PC-9 (cell line): ENCODE results near the gene AKT1. TPM values are rescaled to one million over a fixed set of nuclear protein-coding genes. Genes with fewer than 3 reads are reported as not detected.

Experiments
- BruUV-seq: library from RNA; stranded (reverse); fragments of 400-500 nt; replicated peaks from 2 replicates; lab custom pipeline; 2021; lab: Mats Ljungman, UMichigan
- CTCF ChIA-PET: fragments of 300-600 bp; sonication (Branson Sonifier 250); formaldehyde crosslinking; loops from one replicate; lab custom pipeline; 2022; ENCODE audit warnings: antibody characterized with exemption; lab: Charles Lee
- POLR2A ChIA-PET: fragments of 300-600 bp; sonication (Branson Sonifier 250); formaldehyde crosslinking; loops from one replicate; lab custom pipeline; 2022; ENCODE audit warnings: antibody characterized with exemption; ENCODE audit not compliant: unreplicated experiment; lab: Charles Lee
- DNase-seq, 2 experiments: peaks; one replicate each; pipeline versions ENCODE4 v3.0.0 to v3.0.0-alpha.2; 2015 to 2022; ENCODE audit warnings: mixed read lengths in 1 of 2
- H2AFZ ChIP-seq: fragments of 200-600 bp; sonication (generic); 2 replicates; pipeline ENCODE4 v1.8.1; 2017; ENCODE audit warnings: antibody characterized with exemption
- H3F3A ChIP-seq: fragments of 200-600 bp; sonication (generic); 2 replicates; pipeline ENCODE4 v1.8.1; 2017; ENCODE audit warnings: antibody characterized with exemption, mild to moderate bottlenecking, low read depth; ENCODE audit not compliant: insufficient read depth
- H3K27ac ChIP-seq: fragments of 200-600 bp; sonication (generic); 2 replicates; pipeline ENCODE4 v1.6.1; 2016; ENCODE audit warnings: mixed run types
- H3K27me3 ChIP-seq: fragments of 200-600 bp; sonication (generic); 2 replicates; pipeline ENCODE4 v1.6.1; 2016; ENCODE audit warnings: low read depth, mixed run types; ENCODE audit not compliant: insufficient read depth
- H3K36me3 ChIP-seq: fragments of 200-600 bp; sonication (generic); 2 replicates; pipeline ENCODE4 v1.6.1; 2016; ENCODE audit warnings: low read depth, mixed run types
- H3K4me1 ChIP-seq: fragments of 200-600 bp; sonication (generic); replicated peaks from 2 replicates; pipeline ENCODE4 v1.6.1; 2016; ENCODE audit warnings: mixed run types; ENCODE audit not compliant: insufficient read depth
- H3K4me2 ChIP-seq: fragments of 200-600 bp; sonication (generic); 2 replicates; pipeline ENCODE4 v1.6.1; 2017; ENCODE audit warnings: mixed run types
- H3K4me3 ChIP-seq: fragments of 200-600 bp; sonication (generic); 2 replicates; pipeline ENCODE4 v1.6.1; 2016; ENCODE audit warnings: mixed run types
- H3K79me2 ChIP-seq: fragments of 200-600 bp; sonication (generic); 2 replicates; pipeline ENCODE4 v1.6.1; 2017; ENCODE audit warnings: low read depth, mixed run types
- H3K9me2 ChIP-seq: fragments of 200-600 bp; sonication (generic); 2 replicates; pipeline ENCODE4 v1.8.1; 2017; ENCODE audit warnings: mild to moderate bottlenecking; ENCODE audit not compliant: insufficient read depth
- H3K9me3 ChIP-seq: fragments of 200-600 bp; sonication (generic); 2 replicates; pipeline ENCODE4 v1.8.1; 2016; ENCODE audit warnings: low read depth; ENCODE audit not compliant: insufficient read depth
- H4K20me1 ChIP-seq: fragments of 200-600 bp; sonication (generic); 2 replicates; pipeline ENCODE4 v1.8.1; 2017; ENCODE audit not compliant: insufficient read depth
- CTCF ChIP-seq: fragments of 200-600 bp; sonication (generic); conservative IDR thresholded peaks from 2 replicates; pipeline ENCODE4 v1.6.1; 2017; ENCODE audit warnings: mixed run types, antibody characterized with exemption, mild to moderate bottlenecking, moderate library complexity
- EZH2 ChIP-seq: fragments of 200-600 bp; sonication (generic); IDR thresholded peaks from 2 replicates; pipeline ENCODE4 v1.8.0; 2017; ENCODE audit warnings: antibody characterized with exemption, low read depth
- intact Hi-C: fragments of 100-400 bp; cut with micrococcal nuclease; formaldehyde crosslinking; loops from one replicate; pipeline ENCODE4 v1.10.0; 2022; ENCODE audit not compliant: unreplicated experiment
- total RNA-seq: library from RNA; stranded (reverse); gene quantifications from 2 replicates; pipeline ENCODE4 v1.2.3, GENCODE V29; 2021

The AKT1 gene
- total RNA-seq, 1 experiment from 2014 or later: 107 TPM

DNA sequence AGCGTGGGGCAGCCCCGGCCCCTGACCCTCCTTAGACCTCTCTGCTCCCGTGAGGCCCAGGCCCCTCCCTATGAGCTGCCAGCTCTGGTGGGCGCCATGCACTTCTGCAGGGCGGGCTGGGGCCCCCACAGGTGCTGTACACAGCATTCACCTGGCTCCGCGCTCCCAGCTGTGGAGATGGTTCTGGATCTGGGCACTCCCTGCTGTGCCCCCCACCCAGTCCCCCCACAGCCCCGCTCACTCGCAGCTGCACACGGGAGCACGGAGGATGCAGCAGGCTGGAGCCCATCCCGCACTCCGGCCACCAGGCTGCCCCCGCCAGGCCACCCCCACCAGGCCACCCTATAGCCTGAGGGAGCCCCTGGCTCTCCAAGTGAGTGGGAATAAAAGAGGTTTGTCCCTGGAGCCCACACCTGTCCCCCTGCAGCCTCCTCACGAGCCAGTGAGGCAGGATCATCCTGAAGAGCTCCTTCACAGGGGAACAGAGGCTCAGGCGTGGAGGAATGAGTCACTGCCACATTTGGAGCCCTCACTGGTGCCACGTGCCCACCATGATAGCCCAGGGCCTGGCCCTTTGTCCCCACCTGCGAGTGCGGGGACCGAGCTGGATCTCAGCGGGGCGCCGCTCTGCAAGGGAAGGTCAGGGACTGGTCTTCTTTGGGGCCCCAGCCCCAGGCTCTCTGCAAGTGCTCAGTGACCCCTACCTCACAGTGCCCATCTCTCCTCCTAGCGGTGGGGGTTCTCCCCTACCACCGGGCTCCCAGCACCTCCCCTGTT lies 69.6 kb downstream of the AKT1 start:
- CTCF ChIA-PET: interaction anchor here (0.6 kb wide), 1 partner anchor 420 kb away, joined by 3 read pairs; no protein-coding TSS in a partner anchor

DNA sequence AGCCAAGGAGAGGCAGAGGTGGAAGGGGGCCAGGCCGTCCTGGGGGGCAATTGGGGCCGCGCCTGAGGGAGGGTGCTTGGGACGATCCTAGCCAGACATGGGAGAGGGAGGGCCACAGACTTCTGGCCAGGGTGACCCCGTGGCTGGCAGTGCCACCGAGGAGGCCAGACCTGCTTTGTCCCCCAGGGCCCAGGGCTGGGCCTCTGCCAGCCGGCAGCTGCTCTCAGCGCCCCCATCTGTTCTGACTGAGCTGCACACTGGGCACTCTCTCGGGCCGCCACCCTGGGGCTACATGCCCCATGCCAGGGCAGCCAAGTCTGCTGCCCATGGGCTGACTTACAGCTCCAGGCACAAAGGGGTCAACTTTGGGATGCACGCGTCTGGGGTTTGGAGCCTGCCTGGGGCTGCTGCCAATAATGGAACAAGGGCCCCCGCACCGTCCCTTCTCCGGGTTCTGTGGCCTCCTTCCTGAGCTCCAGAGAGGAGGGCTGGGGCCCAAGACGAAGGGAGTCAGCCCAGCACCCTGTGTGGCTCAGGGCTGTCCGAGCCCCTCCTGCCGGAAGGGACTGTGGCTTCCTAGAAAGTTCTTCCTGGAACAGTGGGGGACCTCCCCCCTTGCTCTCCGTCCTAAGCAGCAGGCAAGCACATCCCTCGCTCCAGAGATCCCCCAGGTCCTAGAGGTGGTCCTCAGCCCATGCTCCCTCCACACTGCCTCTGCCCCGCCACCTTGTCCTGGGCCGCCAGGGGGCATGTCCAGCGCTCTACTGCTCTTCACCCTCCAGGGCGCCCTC lies 70.4 kb downstream of the AKT1 start:
- H3K36me3 ChIP-seq: no peaks in the 10 kb centered on the region
- DNase-seq: peak in 1 of 2 experiments; percentile 57
- no TSS peak for BruUV-seq
- H3K4me2 ChIP-seq: peak overlapping the region; percentile 79
- no peaks in the 10 kb centered on the region for H3K9me2 ChIP-seq
- H3K4me3 ChIP-seq: peak overlapping the region; percentile 68; the same call in 1 of the 2 replicates
- ChIA-PET POLR2A (no interaction called here), CTCF (no interaction called here)
- H3K27me3 ChIP-seq: no peaks in the 10 kb centered on the region
- no peaks in the 10 kb centered on the region for H3K79me2 ChIP-seq
- intact Hi-C loops: no loop called here
- H2AFZ ChIP-seq: no peak overlapping the region
- no peak; the same call in 1 of the 2 replicates for TF ChIP-seq CTCF
- TF ChIP-seq EZH2: no peak
- H3K4me1 ChIP-seq: peaks cover 6% of the 10 kb centered on the region; the same call in 1 of the 2 replicates
- no peak overlapping the region for H3K27ac ChIP-seq
- H3F3A ChIP-seq: peaks cover 6% of the 10 kb centered on the region; the same call in 1 of the 2 replicates
- peaks cover 13% of the 10 kb centered on the region; the same call in 1 of the 2 replicates for H4K20me1 ChIP-seq
- no peaks in the 10 kb centered on the region for H3K9me3 ChIP-seq

More for the DNA sequence above, 69.6 kb downstream of the AKT1 start:
- no TSS peak for BruUV-seq
- Histone ChIP-seq H3K4me1 (peaks cover 6% of the 10 kb centered on the region; the same call in 1 of the 2 replicates), H3K27ac (no peak overlapping the region), H4K20me1 (peaks cover 13% of the 10 kb centered on the region; the same call in 1 of the 2 replicates), H3K9me2 (no peaks in the 10 kb centered on the region), H3K27me3 (no peaks in the 10 kb centered on the region), H3K79me2 (no peaks in the 10 kb centered on the region), H3K36me3 (no peaks in the 10 kb centered on the region), H2AFZ (no peak overlapping the region), H3F3A (peaks cover 6% of the 10 kb centered on the region; the same call in 1 of the 2 replicates), H3K4me2 (no peak overlapping the region), H3K9me3 (no peaks in the 10 kb centered on the region), H3K4me3 (no peak overlapping the region)
- POLR2A ChIA-PET: no interaction called here
- TF ChIP-seq CTCF (no peak), EZH2 (no peak)
- DNase-seq: no peak
- intact Hi-C loops: no loop called here

DNA sequence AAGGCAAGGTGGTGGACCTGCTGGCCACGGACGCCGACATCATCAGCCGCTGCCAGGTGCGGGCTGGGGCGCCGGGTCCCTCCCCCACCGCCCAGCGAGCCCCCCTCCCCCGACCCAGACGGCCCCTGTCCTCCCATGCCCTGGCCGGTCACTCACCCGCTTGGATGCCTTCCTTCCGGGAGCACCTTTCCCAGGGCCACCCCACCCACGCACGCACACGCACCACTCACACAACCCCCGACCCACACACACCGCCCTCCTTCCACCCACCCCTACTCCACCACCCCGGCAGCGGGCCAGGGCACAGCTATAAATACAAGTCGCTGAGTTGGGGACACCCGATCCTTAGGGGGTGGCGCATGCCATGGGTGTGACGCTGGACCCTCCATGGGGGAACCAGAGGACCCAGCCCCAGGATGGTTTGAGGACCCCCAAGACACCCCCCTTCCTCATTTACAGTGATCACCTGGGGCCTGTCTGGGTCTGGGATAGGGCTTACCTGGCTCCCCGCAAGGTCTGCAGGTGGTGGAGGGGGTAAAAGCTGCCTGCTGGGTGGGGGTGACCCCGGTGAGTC lies 71.1 kb downstream of the AKT1 start:
- Histone ChIP-seq H3K27ac (no peak overlapping the region), H3K4me3 (peak overlapping the region; percentile 68), H3K4me1 (peaks cover 6% of the 10 kb centered on the region; the same call in 1 of the 2 replicates), H3K27me3 (no peaks in the 10 kb centered on the region), H3K4me2 (peak overlapping the region; percentile 79), H3F3A (peaks cover 10% of the 10 kb centered on the region; the same call in 1 of the 2 replicates), H3K9me2 (no peaks in the 10 kb centered on the region), H3K79me2 (no peaks in the 10 kb centered on the region), H3K9me3 (no peaks in the 10 kb centered on the region), H2AFZ (peak overlapping the region; percentile 67; the same call in 1 of the 2 replicates), H3K36me3 (no peaks in the 10 kb centered on the region), H4K20me1 (peaks cover 13% of the 10 kb centered on the region; the same call in 1 of the 2 replicates)
- TF ChIP-seq CTCF (no peak), EZH2 (no peak)
- CTCF ChIA-PET: no interaction called here
- BruUV-seq: TSS peak; percentile 20
- intact Hi-C loops: no loop called here
- POLR2A ChIA-PET: no interaction called here
- peak in 1 of 2 experiments; percentile 32 for DNase-seq
